ENCODE results near the gene FBXL17.
A peak's percentile ranks its signal among the peaks of the same experiment; 100 is the strongest.

Gene FBXL17

GRCh38 chr5:108145351-108145750 lies 236.5 kb downstream of the FBXL17 start:
- no peak for DNase-seq

DNA sequence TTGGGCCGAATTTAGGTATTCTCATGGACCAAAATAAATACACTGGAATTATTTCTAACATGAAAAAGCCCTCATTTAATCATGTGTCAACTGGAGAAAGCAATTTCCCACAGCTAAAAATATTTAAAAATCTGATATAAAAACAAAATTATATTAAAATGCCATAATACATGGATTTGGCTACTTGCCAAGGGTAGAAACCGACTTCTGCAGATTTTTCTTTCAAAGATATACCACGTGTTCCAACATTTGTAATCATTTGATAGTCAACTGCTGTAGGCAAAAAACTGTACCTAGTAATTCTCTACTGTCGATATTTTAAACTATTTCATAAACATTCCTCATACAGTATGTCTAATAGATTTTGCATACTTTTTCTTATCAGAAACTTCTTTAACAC lies 237.6 kb downstream of the FBXL17 start:
- no peak for DNase-seq

DNA sequence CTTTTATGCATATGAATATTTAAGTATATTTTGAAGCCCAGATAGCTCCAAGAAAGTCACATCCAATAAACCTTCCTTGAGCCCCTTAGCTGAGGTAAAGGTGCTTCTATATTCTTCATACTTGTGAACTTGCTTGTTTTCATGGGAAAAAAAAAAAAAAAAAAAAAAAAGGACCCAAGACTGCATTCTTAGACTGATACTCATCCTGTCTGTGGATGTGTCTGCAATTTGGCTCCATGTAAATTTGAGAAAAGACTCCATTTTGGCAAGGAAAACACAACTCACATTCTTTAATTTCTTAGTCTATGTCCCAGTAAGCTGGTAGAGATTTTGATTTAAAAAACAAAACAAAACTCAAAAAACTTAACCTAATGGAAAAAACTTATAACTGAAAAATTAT lies 238.3 kb downstream of the FBXL17 start:
- DNase-seq: no peak

- no peak for DNase-seq
These were observed 240.2 kb downstream of the FBXL17 start for GRCh38 chr5:108141676-108142075.

GRCh38 chr5:108136493-108136892 lies 245.4 kb downstream of the FBXL17 start:
- DNase-seq: no peak

DNA sequence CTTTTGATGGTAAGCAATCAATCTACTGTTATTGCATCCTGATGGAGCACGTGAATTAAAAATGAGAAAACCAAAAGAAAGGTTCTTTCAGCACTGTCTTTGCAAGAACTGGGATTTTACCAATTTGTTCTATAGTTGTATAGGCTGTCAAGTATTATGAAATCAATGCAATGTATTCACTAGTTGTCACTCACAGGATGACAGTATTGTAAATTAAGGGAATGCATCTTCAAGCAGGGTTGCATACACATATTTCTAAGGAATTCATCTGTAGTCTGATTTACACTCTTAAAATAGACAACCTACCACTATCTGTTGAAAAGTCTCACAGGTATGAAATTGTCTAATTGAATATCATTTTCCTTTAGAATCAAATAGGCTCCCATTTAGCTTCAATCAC lies 252.8 kb downstream of the FBXL17 start:
- no peak for DNase-seq

GRCh38 chr5:108125771-108126511 lies 256.0 kb downstream of the FBXL17 start:
- no peak for DNase-seq

- no peak for DNase-seq
These were observed 257.3 kb downstream of the FBXL17 start for GRCh38 chr5:108124596-108124995.

GRCh38 chr5:108122702-108123101 lies 259.2 kb downstream of the FBXL17 start:
- peak; percentile 34 for DNase-seq

GRCh38 chr5:108118813-108119514 lies 262.9 kb downstream of the FBXL17 start:
- no peak for DNase-seq

- DNase-seq: no peak
These were observed 266.2 kb downstream of the FBXL17 start for GRCh38 chr5:108115673-108116072.

- DNase-seq: no peak
These were observed 267.9 kb downstream of the FBXL17 start for GRCh38 chr5:108113950-108114349.

DNA sequence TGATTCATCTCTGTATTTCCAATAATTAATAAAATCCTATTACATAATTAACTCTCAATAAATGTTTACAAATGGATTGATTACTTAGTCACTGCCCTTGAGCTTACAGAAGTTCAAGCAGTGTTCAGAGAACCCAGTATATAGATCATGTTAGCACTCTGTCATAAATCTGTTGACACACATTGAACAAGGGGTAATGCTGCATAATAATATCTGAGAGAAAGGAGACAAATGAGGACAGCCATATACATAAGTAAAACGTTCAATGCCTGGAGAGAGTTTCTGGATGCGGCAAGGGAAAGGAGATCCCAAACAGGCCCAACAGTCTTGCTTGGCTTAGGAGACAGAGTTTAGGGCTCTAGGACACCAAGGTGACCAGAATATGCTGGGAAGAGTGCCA lies 270.2 kb downstream of the FBXL17 start:
- DNase-seq: no peak

GRCh38 chr5:108109059-108109458 lies 272.8 kb downstream of the FBXL17 start:
- no peak for DNase-seq

DNA sequence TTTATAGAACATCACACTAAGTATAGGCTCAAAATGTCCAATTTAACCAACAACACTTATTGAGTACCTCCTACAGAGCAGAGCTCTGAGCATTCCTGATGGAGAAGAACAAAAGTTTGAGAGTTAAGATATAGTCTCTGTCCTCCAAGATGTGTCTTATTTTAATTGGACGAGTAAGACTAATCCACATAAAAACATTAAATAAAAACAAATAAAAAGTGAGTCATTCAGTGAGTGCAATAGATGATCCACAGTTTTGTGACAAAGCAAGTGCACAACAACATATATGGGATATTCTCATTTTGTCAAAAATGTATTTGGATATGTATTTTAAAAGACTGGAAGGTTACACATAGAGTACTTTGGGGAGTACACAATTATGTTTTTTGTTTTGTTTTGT lies 277.4 kb downstream of the FBXL17 start:
- no peak for DNase-seq

GRCh38 chr5:108102463-108102862 lies 279.4 kb downstream of the FBXL17 start:
- no peak for DNase-seq

GRCh38 chr5:108101821-108102220 lies 280.1 kb downstream of the FBXL17 start:
- DNase-seq: no peak

DNA sequence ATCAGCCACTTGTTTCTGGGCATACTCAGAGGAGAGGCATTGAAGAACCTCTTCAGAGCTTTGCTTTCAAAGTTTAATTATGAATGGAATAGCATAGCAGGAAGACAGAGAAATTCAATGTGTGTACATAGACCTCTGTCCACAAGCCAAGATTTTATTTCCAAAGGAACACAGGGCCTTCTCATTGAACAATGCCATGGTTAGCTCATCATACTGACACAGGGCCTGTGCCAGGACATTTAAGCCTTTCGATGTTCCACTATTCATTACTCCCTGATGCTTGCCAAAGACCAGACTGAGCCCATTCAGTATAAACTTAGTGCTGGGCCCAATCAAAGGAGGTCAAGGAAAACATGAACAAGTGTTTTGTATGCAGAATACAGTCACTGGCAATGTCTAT lies 280.8 kb downstream of the FBXL17 start:
- DNase-seq: no peak

DNA sequence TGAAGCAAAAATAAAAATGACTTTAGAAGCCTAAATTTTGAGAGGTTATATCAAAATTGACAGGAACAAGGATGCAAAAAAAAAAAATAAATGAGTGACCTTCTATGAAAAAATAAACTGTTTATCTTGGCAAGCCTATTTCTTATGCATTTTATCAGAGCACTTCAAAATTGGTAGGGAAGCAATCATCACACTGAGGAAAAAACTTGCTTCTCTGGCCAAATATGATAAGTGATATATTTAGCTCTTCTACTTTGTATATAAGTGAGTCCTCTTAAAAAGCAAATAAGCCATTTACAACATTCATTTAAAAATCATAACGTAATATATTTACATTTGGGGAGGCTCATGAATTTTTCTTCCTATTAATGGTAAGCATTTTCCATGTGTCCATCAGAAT lies 287.1 kb downstream of the FBXL17 start:
- DNase-seq: no peak

DNA sequence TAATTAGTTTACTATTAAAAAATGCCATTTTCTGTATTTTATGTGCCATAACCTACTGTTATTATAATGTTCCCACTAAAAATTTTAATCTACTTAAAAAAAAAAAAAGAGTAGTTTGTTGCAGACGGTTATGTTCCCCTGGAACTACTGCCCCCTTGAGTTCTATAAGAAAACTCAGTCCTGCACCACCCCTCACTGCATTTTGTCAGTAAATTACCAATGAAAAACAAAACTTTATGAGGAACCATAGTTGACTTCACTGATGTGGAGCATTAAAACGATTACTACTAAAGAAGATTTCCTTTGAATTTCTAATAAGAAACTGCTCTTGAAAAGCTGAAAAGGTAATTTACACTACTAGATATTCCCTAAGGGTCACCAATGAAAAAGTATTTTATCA lies 288.7 kb downstream of the FBXL17 start:
- DNase-seq: peak; percentile 30

GRCh38 chr5:108090946-108091345 lies 291.0 kb downstream of the FBXL17 start:
- no peak for DNase-seq

DNA sequence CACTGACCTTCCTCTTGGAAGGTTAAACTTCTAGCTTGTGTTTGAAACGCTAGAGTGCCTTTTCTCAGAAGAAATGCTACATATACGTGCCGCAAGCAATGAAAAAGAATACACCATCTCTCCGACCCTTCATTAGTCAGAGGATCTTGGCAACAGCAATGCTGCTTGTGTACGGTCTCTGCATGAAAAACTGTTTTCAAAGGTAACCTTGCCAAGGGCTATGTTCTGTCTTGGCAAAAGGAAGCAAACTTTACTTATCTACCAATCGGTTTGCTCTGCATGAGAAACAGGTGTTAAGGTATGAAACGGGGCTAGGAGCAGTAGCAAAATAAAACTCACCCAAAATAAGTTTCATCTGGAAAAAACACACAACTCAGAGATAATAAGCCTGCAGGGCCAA lies 297.8 kb downstream of the FBXL17 start:
- no peak for DNase-seq

GRCh38 chr5:108083232-108083631 lies 298.7 kb downstream of the FBXL17 start:
- DNase-seq: no peak

GRCh38 chr5:108081707-108082106 lies 300.2 kb downstream of the FBXL17 start:
- no peak for DNase-seq

GRCh38 chr5:108079753-108080152 lies 302.1 kb downstream of the FBXL17 start:
- DNase-seq: peak; percentile 29
